ENCODE results near the gene MTMR6.

The MTMR6 gene

DNA sequence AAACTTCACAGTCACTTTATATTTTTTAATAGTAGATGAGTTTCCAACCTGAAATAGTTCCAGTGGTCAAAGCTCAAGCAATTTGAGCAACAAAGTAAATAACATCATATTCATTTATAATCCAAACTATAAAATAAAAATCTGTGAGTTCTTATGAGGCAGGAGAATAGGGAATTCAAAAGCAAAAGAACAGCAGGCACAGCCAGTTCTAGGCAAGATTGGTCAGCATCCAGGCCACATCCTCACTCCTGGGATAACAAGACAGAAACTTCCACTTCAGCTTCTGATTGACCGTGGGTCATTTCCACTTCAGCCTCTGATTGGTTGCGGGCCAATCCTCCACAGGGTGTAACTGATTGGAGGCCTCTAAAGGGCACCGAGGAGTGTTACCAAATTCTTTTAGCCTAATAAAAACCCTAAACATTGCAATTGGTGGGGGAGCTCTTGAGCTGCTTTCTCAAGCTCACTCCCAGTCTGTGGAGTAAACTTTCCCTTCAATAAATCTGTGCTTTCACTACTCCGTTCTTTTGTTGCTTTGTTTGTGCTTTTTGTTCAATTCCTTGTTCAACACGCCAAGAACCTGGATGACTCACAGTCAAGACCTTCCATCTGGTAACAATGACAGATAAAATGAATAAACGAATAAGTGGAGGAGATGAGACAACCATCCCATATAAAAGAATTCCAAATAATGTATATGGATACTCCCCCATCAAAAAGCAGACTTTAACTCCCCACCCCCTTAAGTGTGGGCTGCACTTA lies 72.6 kb downstream of the MTMR6 start:
- DNase-seq = no peak

DNA sequence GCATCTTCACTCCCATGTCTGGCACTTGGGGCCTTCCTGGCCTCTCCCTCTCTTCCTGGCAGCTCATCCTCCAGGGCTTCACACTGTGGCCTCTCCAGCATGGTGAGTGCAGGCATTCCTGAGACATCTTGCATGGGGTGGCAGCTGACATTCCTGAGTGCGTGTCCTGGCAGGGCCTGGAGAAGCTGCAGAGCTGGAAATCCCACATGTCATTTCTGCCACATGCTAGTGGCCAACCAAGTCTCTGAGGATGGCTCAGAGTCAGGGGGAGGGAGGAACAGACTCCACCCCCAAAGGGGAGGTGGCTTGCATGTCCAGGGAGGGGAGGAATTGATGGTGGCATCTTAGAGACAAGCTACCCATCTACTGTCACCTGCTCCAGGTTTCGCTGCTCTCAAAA lies 73.6 kb downstream of the MTMR6 start:
- no peak for DNase-seq

DNA sequence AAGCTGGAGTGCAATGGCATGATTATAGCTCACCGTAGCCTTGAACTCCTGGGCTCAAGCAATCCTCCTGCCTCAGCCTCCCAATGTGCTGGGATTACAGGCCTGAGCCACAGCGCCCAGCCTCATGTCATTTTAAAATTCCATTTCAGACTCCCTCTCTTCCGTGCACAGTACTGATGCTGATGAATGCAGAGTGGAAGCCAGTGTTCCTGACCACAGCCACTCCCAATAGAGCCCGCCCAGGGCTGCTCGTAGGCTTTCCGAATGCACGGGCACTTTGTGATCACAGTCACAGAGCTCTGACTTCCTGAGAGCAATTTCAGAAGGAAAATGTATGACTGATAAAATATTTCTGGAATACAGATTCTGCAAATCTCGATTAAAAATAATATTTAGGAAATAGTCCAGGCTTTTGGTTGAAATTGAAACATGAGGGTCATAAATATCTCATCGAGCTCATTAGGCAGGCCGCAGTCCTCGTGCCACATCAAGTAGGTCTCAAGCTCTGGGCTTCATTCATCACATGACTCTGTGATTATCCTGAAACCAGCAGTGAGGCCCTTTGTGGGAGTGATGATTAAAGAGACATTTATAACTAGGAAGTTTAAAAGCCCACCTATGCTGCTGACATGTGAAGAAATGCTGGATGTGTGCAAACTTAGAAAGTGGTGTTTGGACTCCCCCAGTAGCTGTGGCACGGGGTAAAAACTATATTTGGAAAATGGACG lies 76.3 kb downstream of the MTMR6 start:
- DNase-seq = no peak

DNA sequence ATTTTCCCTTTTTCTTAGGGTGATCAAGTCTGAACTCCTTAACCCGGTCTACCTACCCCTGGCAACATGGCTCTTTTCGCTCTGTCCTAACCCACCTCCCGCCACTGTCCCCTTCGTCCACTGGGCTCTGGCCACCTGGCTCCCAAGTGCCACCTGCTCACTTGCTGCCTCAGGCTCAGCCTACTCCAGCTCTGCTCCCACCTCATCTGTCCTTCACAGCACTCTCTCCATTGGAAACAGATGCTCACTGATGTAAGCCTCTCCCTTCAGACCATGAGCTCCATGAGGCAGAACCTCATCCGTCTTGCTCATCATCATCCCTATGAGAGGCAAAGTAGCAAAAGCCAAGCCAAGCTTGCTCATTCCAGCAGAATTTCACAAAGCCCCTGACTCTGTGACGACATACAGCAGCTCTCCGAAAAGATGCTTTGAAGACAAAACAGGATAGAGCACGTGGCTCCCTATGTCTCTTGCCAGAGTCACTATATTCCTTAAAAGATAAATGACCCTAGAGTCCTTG lies 79.9 kb downstream of the MTMR6 start:
- DNase-seq = no peak

DNA sequence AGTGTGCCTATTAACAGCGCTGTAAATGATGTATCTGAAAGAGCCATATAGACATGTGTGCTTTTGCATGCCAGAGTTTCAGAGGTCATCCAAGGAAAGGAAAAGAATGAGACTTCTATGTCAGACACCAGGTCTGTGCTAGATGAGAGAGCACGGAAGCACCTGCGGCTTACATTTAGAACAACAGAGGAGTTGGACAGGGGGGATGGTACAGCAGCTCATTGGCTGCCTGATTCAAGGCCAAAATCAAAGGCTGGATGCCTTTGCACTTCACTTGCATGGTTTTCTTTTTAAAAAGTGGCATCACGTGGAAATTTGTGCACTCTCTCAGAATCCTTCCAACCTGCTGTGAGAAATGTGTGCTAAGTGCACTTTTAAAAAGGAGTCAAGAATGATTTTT lies 82.4 kb downstream of the MTMR6 start:
- DNase-seq = peak in 1 of 6 experiments; percentile 2

DNA sequence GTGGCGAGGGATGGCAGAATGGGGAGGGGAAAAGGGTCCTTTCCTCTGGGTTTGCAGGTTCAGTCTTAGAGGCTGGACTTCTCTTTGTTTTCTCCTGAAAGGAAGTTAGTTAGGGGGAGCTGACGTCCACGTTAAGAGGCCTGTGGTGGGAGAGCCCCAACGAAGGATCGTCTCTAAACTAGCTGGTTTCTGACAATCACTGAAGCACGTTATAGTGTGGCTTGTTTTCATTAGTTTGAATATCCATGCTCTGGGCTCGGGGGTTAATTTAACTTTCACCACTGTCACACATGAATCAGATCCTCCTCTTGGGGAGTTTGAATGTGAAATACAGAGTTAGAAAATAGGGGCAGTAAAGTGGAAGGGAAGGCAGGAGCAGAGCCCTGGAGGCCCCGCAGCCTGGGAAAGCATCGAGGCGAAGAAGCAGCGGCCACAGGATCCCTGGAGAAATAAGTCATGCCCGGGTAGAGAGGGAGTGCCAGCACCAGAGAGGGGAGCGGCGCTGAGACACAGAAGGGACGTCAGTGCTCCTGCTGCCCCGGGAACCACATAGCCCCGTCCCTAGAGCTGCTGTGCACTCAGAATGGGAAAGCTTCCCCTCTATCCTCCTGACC lies 84.1 kb downstream of the MTMR6 start:
- no peak for DNase-seq

DNA sequence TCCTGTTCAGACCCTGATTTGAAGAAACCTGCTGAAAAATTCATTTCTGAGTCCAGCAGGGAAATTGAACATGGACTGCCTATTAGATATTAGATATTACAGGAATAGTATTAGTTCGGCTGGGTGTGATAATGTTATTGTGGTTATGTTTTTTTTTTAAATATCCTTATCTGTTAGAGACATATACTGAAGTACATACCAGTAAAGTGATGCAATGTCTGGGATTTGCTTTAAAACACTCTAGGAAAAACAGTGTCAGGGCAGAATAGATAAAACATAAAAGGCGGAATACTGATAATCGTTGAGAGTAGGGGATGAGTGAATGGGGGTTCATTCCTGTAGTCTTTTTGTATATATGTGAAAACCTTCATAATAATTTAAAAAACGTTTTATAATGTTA lies 86.5 kb downstream of the MTMR6 start:
- no peak for DNase-seq

DNA sequence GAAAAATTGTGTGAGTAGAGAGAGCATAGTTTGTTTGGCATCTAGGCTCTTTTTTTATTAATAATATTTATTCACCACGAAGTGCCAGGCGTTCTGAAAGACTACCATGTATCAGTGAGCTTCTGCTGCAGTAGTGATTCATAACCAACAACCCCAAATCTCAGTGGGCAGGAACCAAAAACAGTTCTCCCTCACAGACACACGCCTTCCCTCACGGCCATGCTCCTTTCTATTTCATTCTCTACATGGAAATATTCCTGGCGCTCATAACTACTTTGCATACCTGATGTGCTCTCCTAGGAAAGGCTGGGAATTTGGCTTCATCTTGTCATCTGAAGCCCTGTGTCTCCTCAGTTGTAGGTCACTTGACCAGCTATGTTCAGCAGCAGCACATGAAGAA lies 88.6 kb downstream of the MTMR6 start:
- DNase-seq = no peak

DNA sequence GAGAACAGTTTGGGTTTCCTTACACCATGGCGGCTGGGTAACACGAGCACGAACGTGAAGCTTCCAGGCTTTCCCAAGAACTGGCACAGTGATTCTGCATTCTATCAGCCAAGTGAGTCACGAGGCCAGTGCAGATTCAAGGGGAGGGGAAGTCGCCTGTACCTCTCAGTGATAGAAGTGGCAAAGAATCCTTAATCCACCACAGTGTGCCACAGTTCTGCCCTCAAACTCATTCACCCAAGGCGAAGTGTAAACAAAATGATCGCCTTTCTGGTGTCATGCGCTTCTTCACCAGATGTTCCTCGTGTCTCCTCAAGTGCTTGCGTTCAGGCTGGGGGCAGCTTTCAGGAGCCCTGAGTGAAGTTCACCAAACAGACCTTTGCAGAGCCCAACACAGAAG lies 90.3 kb downstream of the MTMR6 start:
- no peak for DNase-seq

Data from stimulated activated naive CD4-positive, alpha-beta T cell (primary cell).